ACC112 (cell line): Measurements from ENCODE around the gene NPPC.

Experiments
- H2AFZ ChIP-seq: fragments of 200-600 bp; sonication (generic); one replicate; pipeline ENCODE4 v1.6.0; 2017; ENCODE audit warnings: antibody characterized with exemption, low read length; ENCODE audit not compliant: unreplicated experiment
- H3K27ac ChIP-seq: fragments of 200-600 bp; sonication (generic); 2 replicates; pipeline ENCODE4 v1.5.1; 2014; ENCODE audit warnings: low read depth, mild to moderate bottlenecking, antibody characterized with exemption, low read length, moderate library complexity
- H3K27me3 ChIP-seq: fragments of 200-600 bp; sonication (generic); 2 replicates; pipeline ENCODE4 v1.6.1; 2014; ENCODE audit warnings: mild to moderate bottlenecking, antibody characterized with exemption, low read length, moderate library complexity, mixed read lengths; ENCODE audit not compliant: insufficient read depth
- H3K36me3 ChIP-seq: fragments of 200-600 bp; sonication (generic); 2 replicates; pipeline ENCODE4 v1.6.1; 2016; ENCODE audit warnings: mild to moderate bottlenecking, antibody characterized with exemption, low read length, moderate library complexity, mixed read lengths; ENCODE audit not compliant: insufficient read depth
- H3K4me1 ChIP-seq: fragments of 200-600 bp; sonication (generic); one replicate; pipeline ENCODE4 v1.6.1; 2016; ENCODE audit warnings: low read length, mixed read lengths; ENCODE audit not compliant: insufficient read depth, unreplicated experiment, control insufficient read depth
- H3K4me3 ChIP-seq: fragments of 200-600 bp; sonication (generic); 2 replicates; pipeline ENCODE4 v1.5.1; 2014; ENCODE audit warnings: mild to moderate bottlenecking, low read depth, low read length
- H3K79me2 ChIP-seq: fragments of 200-600 bp; sonication (generic); one replicate; pipeline ENCODE4 v1.6.0; 2016; ENCODE audit warnings: low read length; ENCODE audit not compliant: control insufficient read depth, unreplicated experiment, insufficient read depth

The NPPC gene

GRCh38 chr2:231935815-231936214, 9.6 kb upstream of the NPPC start:
- Histone ChIP-seq H3K36me3 (no peaks in the 10 kb centered on the region), H3K4me3 (no peak overlapping the region), H2AFZ (no peak overlapping the region), H3K27me3 (peaks cover 20% of the 10 kb centered on the region), H3K27ac (no peak overlapping the region), H3K4me1 (no peaks in the 10 kb centered on the region), H3K79me2 (no peaks in the 10 kb centered on the region)

GRCh38 chr2:231935207-231935524, 9.0 kb upstream of the NPPC start:
- no peak overlapping the region for H2AFZ ChIP-seq
- H3K27ac ChIP-seq: no peak overlapping the region
- no peaks in the 10 kb centered on the region for H3K4me1 ChIP-seq
- H3K79me2 ChIP-seq: no peaks in the 10 kb centered on the region
- no peak overlapping the region for H3K4me3 ChIP-seq
- H3K27me3 ChIP-seq: peaks cover 27% of the 10 kb centered on the region
- no peaks in the 10 kb centered on the region for H3K36me3 ChIP-seq

GRCh38 chr2:231934441-231935206, 8.4 kb upstream of the NPPC start:
- Histone ChIP-seq H3K4me3 (no peak overlapping the region), H2AFZ (no peak overlapping the region), H3K27me3 (peaks cover 29% of the 10 kb centered on the region), H3K4me1 (no peaks in the 10 kb centered on the region), H3K27ac (no peak overlapping the region), H3K79me2 (no peaks in the 10 kb centered on the region), H3K36me3 (no peaks in the 10 kb centered on the region)

GRCh38 chr2:231933916-231934401, 7.8 kb upstream of the NPPC start:
- peaks cover 34% of the 10 kb centered on the region for H3K27me3 ChIP-seq
- H3K27ac ChIP-seq: no peak overlapping the region
- no peaks in the 10 kb centered on the region for H3K79me2 ChIP-seq
- no peaks in the 10 kb centered on the region for H3K4me1 ChIP-seq
- H2AFZ ChIP-seq: no peak overlapping the region
- H3K36me3 ChIP-seq: no peaks in the 10 kb centered on the region
- no peak overlapping the region for H3K4me3 ChIP-seq

GRCh38 chr2:231932985-231933915, 7.1 kb upstream of the NPPC start:
- Histone ChIP-seq H3K27ac (no peak overlapping the region), H3K79me2 (no peaks in the 10 kb centered on the region), H2AFZ (no peak overlapping the region), H3K36me3 (no peaks in the 10 kb centered on the region), H3K27me3 (peaks cover 41% of the 10 kb centered on the region), H3K4me3 (no peak overlapping the region), H3K4me1 (no peaks in the 10 kb centered on the region)

GRCh38 chr2:231932711-231932970, 6.4 kb upstream of the NPPC start:
- no peaks in the 10 kb centered on the region for H3K4me1 ChIP-seq
- H3K79me2 ChIP-seq: no peaks in the 10 kb centered on the region
- no peaks in the 10 kb centered on the region for H3K36me3 ChIP-seq
- no peak overlapping the region for H3K4me3 ChIP-seq
- no peak overlapping the region for H2AFZ ChIP-seq
- H3K27me3 ChIP-seq: peaks cover 47% of the 10 kb centered on the region
- no peak overlapping the region for H3K27ac ChIP-seq

GRCh38 chr2:231931481-231931915, 5.3 kb upstream of the NPPC start:
- Histone ChIP-seq H3K4me3 (no peak overlapping the region), H3K27ac (no peak overlapping the region), H3K36me3 (no peaks in the 10 kb centered on the region), H2AFZ (no peak overlapping the region), H3K27me3 (peaks cover 56% of the 10 kb centered on the region), H3K4me1 (no peaks in the 10 kb centered on the region), H3K79me2 (no peaks in the 10 kb centered on the region)

- H2AFZ ChIP-seq: no peak overlapping the region
- no peak overlapping the region for H3K4me3 ChIP-seq
- H3K36me3 ChIP-seq: no peaks in the 10 kb centered on the region
- peaks cover 3% of the 10 kb centered on the region for H3K4me1 ChIP-seq
- no peaks in the 10 kb centered on the region for H3K79me2 ChIP-seq
- no peak overlapping the region for H3K27ac ChIP-seq
- peaks cover 63% of the 10 kb centered on the region for H3K27me3 ChIP-seq
Observed at GRCh38 chr2:231930593-231931281, 4.5 kb upstream of the NPPC start.

- Histone ChIP-seq H3K27me3 (peaks cover 69% of the 10 kb centered on the region), H3K4me3 (no peak overlapping the region), H2AFZ (no peak overlapping the region), H3K4me1 (peaks cover 6% of the 10 kb centered on the region), H3K79me2 (no peaks in the 10 kb centered on the region), H3K36me3 (no peaks in the 10 kb centered on the region), H3K27ac (no peak overlapping the region)
Observed at GRCh38 chr2:231929961-231930592, 3.9 kb upstream of the NPPC start.

- Histone ChIP-seq H2AFZ (no peak overlapping the region), H3K27me3 (peaks cover 78% of the 10 kb centered on the region), H3K27ac (no peak overlapping the region), H3K4me3 (no peak overlapping the region), H3K79me2 (no peaks in the 10 kb centered on the region), H3K36me3 (no peaks in the 10 kb centered on the region), H3K4me1 (peaks cover 6% of the 10 kb centered on the region)
Observed at GRCh38 chr2:231928901-231929725, 2.9 kb upstream of the NPPC start.
